Inferior parietal cortex (tissue), 1 donor: ENCODE results near the gene KCNH1.

Experiments used
- DNase-seq: peaks from one replicate; pipeline ENCODE4 v3.0.0-alpha.2; 2016; ENCODE audit errors: extremely low spot score

Gene KCNH1

DNA sequence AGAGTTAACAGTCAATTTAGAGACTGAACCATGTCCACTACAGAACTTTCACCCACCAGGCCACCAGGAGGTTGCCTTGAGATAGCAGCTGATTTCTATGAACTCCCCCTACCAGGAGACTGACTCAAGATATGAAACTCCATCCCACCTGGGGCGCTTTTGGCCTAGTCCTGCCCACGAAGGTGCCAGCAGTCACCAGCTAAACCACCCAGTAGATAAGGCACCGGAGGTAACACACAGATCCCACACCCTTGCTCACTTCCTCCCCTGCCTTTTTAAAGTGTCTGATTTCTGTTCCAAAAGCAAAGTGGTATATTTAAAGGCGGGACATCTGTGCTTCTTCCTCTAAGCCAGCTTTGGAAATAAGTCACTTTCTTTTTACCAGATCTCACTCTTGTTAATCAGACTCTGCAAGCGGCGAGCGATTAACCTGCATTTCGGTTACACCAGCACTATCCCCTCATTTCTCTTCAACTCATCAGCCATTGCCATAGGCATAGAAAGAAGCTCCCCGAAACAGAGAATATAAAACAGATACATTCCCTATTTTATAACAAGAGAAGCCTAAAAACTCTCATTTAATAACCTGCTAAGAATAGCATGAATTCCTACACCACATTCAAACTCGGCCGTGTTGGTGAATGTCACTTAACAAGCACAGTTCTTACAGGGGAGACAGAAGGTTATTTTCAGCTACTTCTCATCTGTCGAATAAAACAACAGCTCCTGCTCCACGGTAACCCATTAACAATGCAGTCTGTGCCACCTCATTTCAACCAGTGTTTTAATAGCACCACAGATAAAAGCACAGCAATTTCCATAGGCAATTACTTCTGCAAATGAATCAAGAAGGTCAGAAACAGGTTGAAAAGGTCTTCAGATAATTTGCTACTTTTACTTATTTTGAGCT lies 318.1 kb downstream of the KCNH1 start:
- DNase-seq = no peak

DNA sequence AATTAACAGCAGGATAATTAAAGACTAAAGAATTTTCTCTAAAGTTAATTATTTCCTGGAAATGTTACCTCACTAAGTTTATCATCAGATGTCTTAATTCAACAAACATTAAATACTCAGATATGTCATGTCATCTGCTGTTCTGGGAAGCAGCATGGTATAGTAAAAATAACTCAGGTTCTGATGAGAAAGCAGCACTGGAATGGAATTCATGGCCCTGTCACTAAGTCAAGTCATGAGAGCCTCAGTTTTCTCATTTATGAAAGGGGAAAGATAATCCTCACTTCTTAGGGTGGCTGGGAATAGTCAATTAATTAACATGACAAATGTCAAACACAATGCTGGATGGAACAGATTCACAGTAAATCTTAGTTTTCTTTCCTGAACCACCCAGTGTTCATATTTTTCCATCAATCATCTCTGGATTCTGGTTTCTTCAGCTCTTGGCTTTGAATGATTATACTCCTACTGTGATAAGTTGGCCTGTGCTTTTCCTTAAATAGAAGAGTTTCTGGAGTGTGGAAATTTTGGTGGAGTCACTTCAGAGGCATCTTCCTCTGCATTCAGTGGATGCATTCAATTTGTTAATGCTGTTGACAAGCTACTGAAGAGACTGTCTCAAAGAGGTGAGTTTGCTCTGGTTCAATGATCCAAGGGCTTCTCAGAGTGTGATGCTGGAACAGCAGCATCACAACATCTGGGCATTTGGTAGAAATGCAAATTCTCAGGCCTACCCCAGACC lies 319.4 kb downstream of the KCNH1 start:
- DNase-seq = no peak

DNA sequence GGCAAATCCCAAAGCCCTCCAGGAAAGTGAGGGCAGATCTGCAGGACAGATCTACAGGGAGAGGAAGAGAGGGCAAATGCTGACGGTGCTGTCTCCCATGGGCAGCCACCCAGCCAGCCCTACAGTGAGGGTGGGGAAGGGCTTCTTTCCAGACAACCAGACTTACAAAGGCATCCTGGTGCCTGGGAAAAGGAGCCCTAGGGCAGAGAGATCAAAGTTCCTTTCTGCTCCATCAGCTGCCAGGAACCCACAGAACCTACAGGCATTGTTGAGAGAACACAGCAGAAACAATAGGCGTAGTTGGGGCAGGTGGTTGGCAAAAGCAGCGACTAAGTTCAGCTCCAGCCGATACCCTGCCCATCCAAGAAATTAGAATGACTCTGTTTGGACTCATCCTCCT lies 332.4 kb downstream of the KCNH1 start:
- no peak for DNase-seq

DNA sequence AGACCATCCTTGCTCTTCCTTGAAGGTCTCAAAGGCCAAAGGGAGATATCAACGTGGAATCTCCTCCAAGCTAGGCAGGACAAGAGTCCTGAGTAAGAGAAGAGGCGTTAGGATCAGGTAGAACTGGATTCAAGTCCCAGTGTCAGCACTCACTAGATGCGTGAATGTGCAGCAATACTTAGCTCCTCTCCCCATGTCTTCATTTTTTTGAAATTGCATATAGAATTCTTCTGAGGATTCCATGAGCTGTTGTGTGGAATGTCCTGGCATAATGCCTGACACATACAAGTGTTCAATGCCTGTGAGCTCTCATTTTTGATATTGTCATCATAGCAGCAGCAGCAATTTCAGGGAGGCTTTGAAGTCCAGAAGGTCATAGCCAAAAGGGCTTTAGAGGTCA lies 333.2 kb downstream of the KCNH1 start:
- no peak for DNase-seq

DNA sequence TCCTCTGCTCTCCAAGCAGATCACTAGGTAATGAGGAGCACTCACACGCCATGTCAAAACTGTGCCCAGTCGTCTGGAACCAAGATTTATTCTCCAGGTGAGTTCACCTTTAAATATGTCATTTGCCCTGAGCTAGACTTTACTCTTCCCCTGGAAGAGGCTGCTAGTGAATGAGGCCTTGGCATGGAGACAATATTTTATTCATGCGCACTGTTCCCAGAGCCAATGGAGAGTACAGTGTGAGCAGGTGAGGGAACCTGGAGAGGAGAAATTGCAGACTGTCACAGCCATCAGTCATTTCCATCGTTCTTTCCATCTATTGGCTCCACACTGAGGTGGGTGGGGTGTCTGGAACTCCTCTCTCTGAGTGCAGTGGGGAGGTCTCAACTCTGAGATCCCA lies 333.6 kb downstream of the KCNH1 start:
- no peak for DNase-seq

DNA sequence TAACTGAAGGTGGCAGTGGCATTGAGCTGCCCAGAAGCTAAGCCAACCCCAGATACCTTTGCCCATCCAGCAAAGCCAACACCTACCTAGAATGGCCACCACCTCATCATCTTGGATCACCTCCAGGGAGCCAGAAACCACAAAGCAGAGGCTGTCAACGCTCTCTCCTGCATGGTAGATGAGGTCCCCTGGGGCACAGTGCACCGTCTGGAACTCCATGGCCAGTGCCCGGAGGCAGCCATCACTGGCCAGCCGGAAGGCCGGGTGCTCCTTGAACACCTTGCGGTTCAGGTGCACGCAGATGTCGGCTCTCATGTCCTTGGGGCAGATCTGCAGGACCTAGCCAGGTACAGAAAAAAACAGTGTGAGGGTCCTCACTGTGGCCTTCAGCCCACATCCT lies 336.5 kb downstream of the KCNH1 start:
- no peak for DNase-seq

DNA sequence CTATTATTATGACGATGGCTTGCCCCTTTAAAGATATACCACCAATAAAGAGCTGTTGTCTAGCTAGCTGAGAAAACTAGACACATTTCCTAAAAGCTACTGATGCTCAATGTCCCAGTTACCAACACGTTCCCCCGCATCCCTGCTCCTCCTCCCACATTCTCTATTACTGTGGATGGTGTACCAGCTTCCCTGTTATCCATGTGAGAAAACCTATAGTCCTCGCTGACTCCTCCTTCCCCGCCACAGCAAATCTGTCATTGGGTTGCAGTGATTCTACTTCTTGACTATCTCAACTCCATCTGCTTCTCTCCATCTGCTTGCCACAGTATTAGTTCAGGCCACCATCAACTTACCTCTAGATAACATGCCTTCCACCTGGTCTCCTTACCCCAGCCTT lies 337.5 kb downstream of the KCNH1 start:
- DNase-seq = peak; percentile 48

DNA sequence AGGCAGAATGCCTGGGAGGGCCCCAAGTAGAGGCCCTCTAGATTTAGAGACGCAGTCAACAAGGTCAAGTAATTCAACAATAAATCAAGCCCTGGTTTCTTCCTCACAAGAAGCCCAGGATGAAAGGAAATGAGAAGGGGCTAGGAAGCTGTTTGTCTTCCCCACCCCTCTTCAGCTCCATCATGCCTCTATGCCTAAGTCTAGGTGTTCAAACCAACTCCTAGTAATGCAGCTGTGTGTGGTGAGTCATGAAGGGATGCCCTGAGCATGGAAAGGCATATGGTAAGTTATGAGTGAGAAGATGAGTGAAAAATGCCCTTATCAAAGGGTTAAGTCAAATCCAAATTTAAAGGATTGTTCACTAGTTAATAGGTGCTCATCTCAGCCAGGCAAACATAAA lies 339.5 kb downstream of the KCNH1 start:
- DNase-seq = no peak

DNA sequence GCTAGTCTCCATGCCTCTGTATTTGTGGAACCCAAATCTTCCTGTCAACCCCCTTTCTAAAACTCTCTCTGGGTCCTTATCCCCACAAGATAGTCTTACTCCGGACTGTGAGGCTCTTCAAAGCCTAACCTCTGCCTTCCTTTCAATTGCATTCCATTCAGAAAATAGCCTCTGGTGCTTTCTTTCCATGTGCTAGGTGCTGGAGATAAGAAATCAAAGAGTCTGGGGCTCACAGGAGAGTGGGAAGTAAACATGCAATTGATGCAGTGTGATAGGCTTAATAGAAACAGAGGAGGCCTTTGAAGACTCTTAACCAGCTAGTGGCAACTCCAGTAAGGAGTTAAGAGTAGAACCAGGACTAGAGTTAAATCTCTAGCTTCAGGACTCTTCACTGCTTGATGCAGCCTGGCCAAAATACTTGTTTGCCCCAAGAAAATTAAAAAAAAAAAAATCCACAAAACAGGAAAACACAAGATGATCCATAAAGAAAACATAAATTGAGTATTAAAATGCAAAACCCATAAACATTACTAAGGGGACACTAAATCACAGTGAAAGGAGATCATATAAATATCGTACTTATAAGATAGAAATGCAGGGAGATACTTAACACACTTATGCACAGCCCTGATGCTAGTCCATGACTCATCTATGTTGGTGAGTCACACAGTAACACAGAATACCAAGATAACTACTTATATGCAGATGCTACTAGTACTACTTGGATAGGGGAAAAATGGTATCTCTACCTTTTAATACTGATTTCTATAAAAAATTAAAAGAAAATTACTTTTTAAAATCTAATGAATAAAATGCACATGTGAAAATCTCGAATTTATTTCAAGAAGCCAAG lies 341.5 kb downstream of the KCNH1 start:
- DNase-seq = no peak

DNA sequence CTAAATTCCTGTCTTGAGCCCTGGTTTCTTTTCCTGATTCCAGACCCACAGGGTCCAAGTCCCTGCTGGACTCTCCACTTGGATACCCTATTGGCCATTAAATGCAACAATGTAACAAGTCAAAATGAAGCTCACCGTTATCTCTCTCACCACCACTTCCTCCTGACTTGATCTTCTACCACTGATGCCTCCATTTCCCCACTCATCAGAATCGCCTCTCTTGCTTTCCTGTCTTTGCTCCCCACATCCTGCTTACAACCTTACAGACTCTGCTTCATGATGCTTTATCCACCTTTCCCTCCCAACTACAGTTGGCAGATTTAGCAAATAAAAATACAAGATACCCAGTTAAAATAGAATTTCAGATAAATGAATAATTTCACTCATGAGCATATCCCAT lies 343.8 kb downstream of the KCNH1 start:
- no peak for DNase-seq

DNA sequence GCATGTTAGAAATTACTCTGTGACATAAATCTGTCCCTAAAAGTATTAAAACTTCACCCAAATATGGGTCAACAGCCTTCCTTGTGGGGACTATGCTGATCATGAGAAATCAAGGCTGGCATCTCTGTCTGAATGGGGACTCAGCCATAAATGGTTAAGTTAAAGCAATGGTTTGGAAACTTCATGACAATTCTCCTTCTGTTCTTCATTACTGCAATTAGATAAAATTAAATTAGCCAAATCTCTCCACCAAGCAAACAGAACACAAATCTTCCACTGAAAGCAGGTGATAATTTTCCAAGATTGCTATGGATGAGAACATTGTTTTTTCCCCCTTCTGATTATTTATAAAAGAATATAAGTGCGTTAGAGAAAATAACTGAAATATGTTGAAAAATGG lies 346.1 kb downstream of the KCNH1 start:
- DNase-seq = no peak

DNA sequence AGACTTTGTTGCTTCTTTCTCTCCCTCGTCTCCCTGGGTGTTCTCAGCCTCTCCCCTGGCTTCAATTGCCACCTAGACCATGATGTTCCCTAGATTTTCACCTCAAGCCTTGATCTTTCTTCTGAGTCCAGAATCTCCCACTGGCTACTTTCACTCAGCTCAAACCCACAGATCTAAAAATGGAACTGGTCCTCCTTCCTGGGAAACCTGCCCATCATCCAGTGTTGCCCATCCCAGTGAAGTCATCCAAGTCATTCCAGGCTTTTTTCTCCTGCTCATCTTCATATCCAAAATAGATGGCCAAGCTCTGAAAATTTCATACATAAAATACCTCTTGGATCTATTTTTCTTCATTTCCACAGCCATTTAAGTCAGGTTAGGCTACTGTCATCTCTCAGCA lies 347.4 kb downstream of the KCNH1 start:
- DNase-seq = no peak

DNA sequence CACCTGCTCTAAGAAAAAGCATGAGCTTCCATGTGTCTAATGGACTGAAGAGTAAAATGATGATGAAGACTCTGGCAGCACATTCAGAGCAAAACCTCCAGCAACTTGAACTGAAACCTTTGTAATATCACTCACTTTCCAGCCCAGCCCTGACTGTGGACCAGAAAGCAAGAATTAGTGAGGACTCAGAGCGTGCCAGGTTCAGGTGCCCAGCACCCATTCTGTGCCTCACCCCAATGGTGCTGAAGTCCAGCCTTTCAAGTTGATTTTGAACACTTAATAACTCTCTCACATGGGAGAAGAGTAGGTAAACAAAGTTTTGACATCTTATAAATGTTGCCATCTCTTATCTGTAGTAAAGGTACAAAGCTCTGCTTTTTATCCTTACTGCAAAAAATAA lies 350.0 kb downstream of the KCNH1 start:
- no peak for DNase-seq

DNA sequence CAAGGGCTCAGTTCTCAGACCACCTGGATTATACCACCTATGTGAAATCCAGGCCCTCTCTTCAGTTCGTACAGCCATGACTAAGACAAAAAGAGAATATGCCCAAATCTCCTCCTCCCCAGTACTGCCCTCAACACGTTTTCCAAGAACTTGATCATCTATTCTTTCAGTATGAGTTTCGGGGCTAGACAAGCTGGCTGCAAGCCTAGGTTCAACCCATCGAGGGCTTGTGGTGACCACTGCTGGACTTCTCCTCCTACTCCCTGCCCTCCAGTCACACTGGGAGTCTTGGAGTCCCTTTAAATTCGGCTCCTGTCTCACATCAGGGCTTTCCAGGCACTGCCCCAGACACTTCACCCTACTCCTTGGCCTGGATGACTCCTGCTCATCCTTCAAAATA lies 352.3 kb downstream of the KCNH1 start:
- DNase-seq = no peak

DNA sequence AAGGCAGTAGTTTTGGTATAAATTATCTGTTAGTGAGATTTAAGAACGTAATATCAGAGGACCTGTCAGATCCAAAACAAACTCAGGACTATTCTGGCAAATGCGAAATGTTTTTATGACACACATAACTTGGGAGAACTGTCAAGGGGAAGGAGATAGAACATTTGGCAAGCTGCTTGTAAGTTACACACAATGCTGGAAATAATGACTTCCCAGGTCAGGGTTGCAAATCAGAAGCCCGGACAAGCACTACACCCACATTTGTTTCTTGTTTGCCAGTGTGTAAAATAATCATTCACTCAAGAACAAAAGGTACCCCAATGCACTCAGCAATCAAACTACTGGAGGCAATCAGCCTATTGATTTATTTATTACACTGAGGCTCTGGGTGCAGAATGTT lies 354.7 kb downstream of the KCNH1 start:
- DNase-seq = no peak

DNA sequence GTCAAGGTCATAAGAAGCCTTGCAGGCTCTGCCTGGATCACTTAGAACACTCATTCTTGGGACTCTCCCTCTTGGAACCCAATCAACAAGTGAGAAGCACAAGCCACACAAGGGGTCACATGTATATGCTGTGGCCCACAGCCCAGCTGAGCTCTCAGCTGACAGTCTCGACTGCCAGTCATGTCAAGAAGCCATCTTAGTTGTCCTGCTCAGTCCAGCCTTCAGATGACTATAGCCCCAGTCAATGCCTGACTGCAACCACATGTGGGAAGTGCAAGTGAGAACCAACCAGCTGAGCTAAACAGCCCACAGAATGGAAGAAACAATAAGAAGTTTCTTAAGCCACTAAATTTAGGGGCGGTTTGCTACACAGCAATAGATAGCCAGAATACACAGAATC lies 356.0 kb downstream of the KCNH1 start:
- DNase-seq = no peak

DNA sequence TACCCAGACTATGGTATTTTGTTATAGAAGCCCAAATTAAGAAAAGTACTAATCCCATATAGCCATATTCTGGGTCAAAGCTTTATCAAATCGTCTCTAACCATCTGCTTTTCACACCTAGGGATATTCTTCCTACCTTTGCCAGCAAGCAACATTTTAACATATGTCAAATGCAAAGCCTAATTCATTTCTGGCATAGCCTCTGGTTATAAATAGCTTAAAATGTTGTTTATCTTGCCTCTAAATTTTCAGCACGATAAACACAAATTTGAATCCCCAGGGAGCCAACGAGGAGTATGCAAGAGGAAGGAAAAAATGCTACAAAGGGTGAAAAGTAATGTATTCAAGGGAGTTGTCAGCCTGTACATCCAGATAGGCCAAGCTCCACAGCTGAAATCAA lies 357.2 kb downstream of the KCNH1 start:
- DNase-seq = no peak

DNA sequence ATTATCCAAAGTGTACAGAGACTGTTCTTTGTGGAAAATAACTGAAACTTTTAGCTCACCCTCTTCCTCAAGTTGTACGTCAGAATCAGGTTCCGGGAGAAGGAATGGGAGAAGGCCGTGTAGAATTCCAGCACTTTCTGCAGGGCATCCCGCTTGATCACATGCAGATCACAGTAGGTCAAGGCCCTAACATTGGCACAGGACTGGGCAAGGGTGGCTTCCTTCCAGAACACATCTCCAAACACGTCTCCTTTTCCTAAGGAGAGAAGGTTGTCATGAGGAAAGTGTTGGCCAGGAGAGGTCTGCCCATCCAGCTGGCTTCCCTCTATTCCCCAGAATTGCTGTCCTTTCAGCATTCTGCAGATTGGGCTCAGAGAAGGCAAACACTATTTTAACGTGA lies 358.7 kb downstream of the KCNH1 start:
- no peak for DNase-seq

DNA sequence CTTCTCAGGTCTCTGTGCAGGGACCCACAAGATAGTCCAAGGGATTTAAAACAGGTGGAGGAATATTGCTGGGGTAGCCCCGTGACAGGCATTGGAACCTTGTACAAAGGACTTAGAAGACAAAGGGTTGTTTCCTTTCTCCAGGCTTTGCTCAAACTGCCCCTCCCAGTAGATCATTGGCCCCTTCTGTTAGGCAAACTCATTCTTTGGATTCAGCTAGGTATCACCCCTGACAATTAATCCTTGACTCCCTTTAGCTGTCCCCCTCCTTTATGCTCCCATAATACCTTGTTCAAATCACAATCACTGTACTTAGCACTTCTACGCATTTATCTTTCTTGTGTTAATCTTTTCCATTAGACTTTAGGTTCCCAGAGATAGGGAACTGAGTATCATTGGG lies 360.5 kb downstream of the KCNH1 start:
- no peak for DNase-seq

DNA sequence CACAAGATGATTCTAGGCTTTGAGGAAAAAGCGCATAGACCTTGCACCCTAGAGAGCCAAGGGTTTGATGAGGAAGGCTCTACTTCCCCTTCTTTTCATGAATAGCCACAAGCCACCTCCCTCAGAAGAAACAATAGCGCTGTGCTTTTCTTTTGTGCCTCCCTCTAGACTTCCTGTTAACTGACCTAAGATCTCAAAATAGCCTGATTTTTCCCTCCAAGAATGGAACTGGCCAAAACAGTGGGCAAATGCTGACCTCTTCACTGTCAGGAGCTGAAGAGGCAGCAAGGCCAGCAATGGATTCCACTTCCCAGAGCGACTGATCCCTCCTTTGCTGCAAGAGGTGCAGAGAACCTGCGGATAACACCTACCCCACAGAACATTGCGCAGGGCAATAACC lies 362.8 kb downstream of the KCNH1 start:
- no peak for DNase-seq

DNA sequence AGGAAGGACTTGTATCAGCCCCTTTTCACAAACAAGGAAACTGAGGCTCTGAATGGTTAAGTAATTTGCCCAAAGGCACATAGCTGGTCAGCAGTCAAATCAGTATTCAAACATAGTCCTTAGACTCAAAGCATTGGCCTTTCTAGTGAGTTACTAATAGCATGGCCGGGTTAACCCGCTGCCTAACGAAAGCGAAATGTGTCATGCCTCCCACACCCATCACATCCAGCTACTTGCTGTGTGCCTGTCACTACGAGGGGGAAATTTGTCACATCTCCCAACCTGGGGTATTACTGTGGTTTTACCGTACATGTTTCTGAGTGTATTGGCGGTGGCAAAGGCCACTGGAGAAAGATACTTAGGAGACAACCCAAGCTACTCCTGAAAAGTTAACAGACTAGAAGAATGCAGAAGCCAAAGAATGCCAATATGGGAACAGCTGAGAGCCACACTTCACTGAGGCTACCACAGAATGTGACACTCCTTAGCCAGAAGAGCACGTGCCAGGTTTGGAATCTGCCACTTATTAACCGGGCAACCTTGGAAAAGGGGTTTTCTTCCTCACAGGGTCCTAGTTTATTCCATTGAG lies 363.5 kb downstream of the KCNH1 start:
- no peak for DNase-seq

DNA sequence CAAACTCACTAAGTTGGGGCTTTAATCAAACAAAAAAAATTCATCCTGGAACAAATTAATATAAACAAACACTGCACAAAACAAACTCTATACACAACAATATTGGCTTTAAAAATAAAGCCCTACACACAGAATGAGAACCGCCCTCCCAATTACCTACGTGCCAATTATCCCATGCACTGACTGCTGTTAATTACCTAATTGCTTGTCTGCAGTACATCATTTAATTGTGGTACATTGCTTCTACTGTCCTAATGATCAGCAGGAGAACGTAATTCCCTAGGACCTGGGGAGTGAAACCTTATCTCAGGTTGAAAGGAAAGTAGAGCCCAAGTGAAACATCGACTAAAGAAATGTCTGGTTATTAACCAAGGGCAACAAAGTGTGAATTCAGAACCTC lies 364.5 kb downstream of the KCNH1 start:
- DNase-seq = no peak
